A549 (cell line): ENCODE measurements around the gene KTN1. TPM values are rescaled to one million over a fixed set of nuclear protein-coding genes. Genes with fewer than 3 reads are reported as not detected.

Experiments used
- ATAC-seq, 2 experiments: fragments of 200-7000 bp in 1 of 2; fragments of >200 bp in 1 of 2; cut with Nextera tagmentation in 1 of 2; cut with Tn5 transposase in 1 of 2; 3 replicates each; pipeline versions ENCODE4 v1.8.0 to v1.9.1; 2018 to 2020; ENCODE audit warnings: mild to moderate bottlenecking in 1 of 2, moderate library complexity in 1 of 2
- CTCF ChIA-PET: fragments of 300-600 bp; sonication (Branson Sonifier 250); formaldehyde crosslinking; extraction: SDS; loops from one replicate; lab custom pipeline; 2021; ENCODE audit warnings: antibody characterized with exemption, inconsistent platforms; lab: Yijun Ruan, JAX
- POLR2A ChIA-PET: fragments of 350-600 bp; formaldehyde crosslinking; extraction: SDS; loops from one replicate; lab custom pipeline; 2021; ENCODE audit warnings: antibody characterized with exemption, inconsistent platforms; lab: Yijun Ruan, JAX
- DNase-seq, 2 experiments: peaks; one replicate each; pipeline versions ENCODE4 v3.0.0 to v3.0.0-alpha.2; 2011 to 2016; ENCODE audit warnings: low read depth in 1 of 2, low spot score in 1 of 2
- FAIRE-seq: peaks from 2 replicates; lab custom pipeline; 2011; peaks lifted over from hg19 to GRCh38; lab: Jason Lieb, UNC
- H3K27ac ChIP-seq, 2 experiments: fragments of >200 bp; sonication (Bioruptor Twin); formaldehyde crosslinking; 3 replicates each; pipeline ENCODE4 v1.5.1; 2016 to 2017
- H3K4me1 ChIP-seq: fragments of >200 bp; sonication (Bioruptor Twin); formaldehyde crosslinking; 3 replicates; pipeline ENCODE4 v1.6.1; 2016
- H3K4me2 ChIP-seq: fragments of >200 bp; sonication (Bioruptor Twin); formaldehyde crosslinking; 3 replicates; pipeline ENCODE4 v1.6.1; 2016
- H3K4me3 ChIP-seq: fragments of >200 bp; sonication (Bioruptor Twin); formaldehyde crosslinking; 3 replicates; pipeline ENCODE4 v1.5.1; 2016
- H3K9me3 ChIP-seq: fragments of >200 bp; sonication (Bioruptor Twin); formaldehyde crosslinking; 3 replicates; pipeline ENCODE4 v1.6.1; 2016
- BCL3 ChIP-seq: fragments of >200 bp; sonication (Bioruptor Twin); formaldehyde crosslinking; IDR thresholded peaks from 3 replicates; pipeline ENCODE4 v1.6.1; 2016
- BHLHE40 ChIP-seq: IDR thresholded peaks from 2 replicates; pipeline ENCODE4 v1.6.1; 2012; ENCODE audit warnings: low read depth, low read length, inconsistent platforms
- CBX2 ChIP-seq: fragments of 200-600 bp; sonication (generic); IDR thresholded peaks from 2 replicates; pipeline ENCODE4 v1.6.1; 2016; ENCODE audit warnings: low read depth, mild to moderate bottlenecking, borderline replicate concordance
- CEBPB ChIP-seq, 2 experiments: fragments of >200 bp in 1 of 2; sonication (Bioruptor Twin) in 1 of 2; formaldehyde crosslinking in 1 of 2; IDR thresholded peaks; 2 replicates each; pipeline ENCODE4 v1.6.1; 2012 to 2016
- CHD4 ChIP-seq: fragments of 200-600 bp; sonication (generic); IDR thresholded peaks from 2 replicates; pipeline ENCODE4 v1.6.1; 2016; ENCODE audit warnings: antibody characterized with exemption, mild to moderate bottlenecking, borderline replicate concordance
- CTCF ChIP-seq: fragments of >200 bp; sonication (Bioruptor Twin); formaldehyde crosslinking; IDR thresholded peaks from 3 replicates; pipeline ENCODE4 v1.5.1; 2016
- E2F6 ChIP-seq: IDR thresholded peaks from 2 replicates; pipeline ENCODE4 v1.6.1; 2012; ENCODE audit warnings: low read depth, borderline replicate concordance
- EHF ChIP-seq: fragments of 250-450 bp; sonication (Bioruptor Pico); IDR thresholded peaks from 2 replicates; pipeline ENCODE4 v1.5.0; 2020; ENCODE audit warnings: mild to moderate bottlenecking
- ELK1 ChIP-seq: fragments of 150-350 bp; IDR thresholded peaks from 2 replicates; pipeline ENCODE4 v1.6.1; 2014; ENCODE audit warnings: low read depth, mild to moderate bottlenecking, low read length
- EP300 ChIP-seq, 2 experiments: fragments of >200 bp; sonication (Bioruptor Twin); formaldehyde crosslinking; IDR thresholded peaks; 2 replicates in 1 of 2; 3 replicates in 1 of 2; pipeline ENCODE4 v1.6.1; 2016 to 2017
- FOSL2 ChIP-seq, 2 experiments: fragments of 450-650 bp in 1 of 2; fragments of >200 bp in 1 of 2; sonication (Bioruptor Twin) in 1 of 2; formaldehyde crosslinking; IDR thresholded peaks; 2 replicates each; pipeline versions ENCODE4 v1.5.0 to v1.6.1; 2016 to 2020; ENCODE audit warnings: mild to moderate bottlenecking in 1 of 2, moderate library complexity in 1 of 2
- HDAC2 ChIP-seq: fragments of 200-600 bp; sonication (generic); IDR thresholded peaks from 2 replicates; pipeline ENCODE4 v1.6.1; 2016
- HEYL ChIP-seq: fragments of 250-450 bp; sonication (Bioruptor Pico); IDR thresholded peaks from 2 replicates; pipeline ENCODE4 v1.8.0; 2021; ENCODE audit warnings: mild to moderate bottlenecking, moderate library complexity
- HMGXB4 ChIP-seq: fragments of 250-450 bp; sonication (Bioruptor Pico); IDR thresholded peaks from 2 replicates; pipeline ENCODE4 v1.5.0; 2021; ENCODE audit warnings: mild to moderate bottlenecking, moderate library complexity, borderline replicate concordance
- HOXA7 ChIP-seq: fragments of 250-450 bp; sonication (Bioruptor Pico); IDR thresholded peaks from 2 replicates; pipeline ENCODE4 v1.5.0; 2020; ENCODE audit warnings: mild to moderate bottlenecking, moderate library complexity
- JUNB ChIP-seq: fragments of >200 bp; sonication (Bioruptor Twin); formaldehyde crosslinking; IDR thresholded peaks from 2 replicates; pipeline ENCODE4 v1.6.1; 2016
- MAFK ChIP-seq: fragments of 450-650 bp; IDR thresholded peaks from 2 replicates; pipeline ENCODE4 v1.6.1; 2014; ENCODE audit not compliant: partially characterized antibody
- NFE2L2 ChIP-seq: fragments of 150-350 bp; conservative IDR thresholded peaks from 2 replicates; pipeline ENCODE4 v1.6.1; 2014; ENCODE audit warnings: low read length
- NR3C1 ChIP-seq: fragments of >200 bp; sonication (Bioruptor Twin); formaldehyde crosslinking; IDR thresholded peaks from 3 replicates; pipeline ENCODE4 v1.6.1; 2017
- POLR2A ChIP-seq: IDR thresholded peaks from 2 replicates; pipeline ENCODE4 v1.6.1; 2012; ENCODE audit warnings: mild to moderate bottlenecking, low read length
- POLR2AphosphoS2 ChIP-seq: conservative IDR thresholded peaks from 2 replicates; pipeline ENCODE4 v1.6.1; 2012; ENCODE audit warnings: low read length, improper control_type of control experiment, inconsistent platforms
- RARB ChIP-seq: fragments of 250-450 bp; sonication (Bioruptor Pico); IDR thresholded peaks from 2 replicates; pipeline ENCODE4 v1.8.0; 2021; ENCODE audit warnings: mild to moderate bottlenecking, moderate library complexity
- SMC3 ChIP-seq: fragments of >200 bp; sonication (Bioruptor Twin); formaldehyde crosslinking; IDR thresholded peaks from 3 replicates; pipeline ENCODE4 v1.6.1; 2018; ENCODE audit warnings: inconsistent platforms
- TFCP2L1 ChIP-seq: fragments of 250-450 bp; sonication (Bioruptor Pico); IDR thresholded peaks from 2 replicates; pipeline ENCODE4 v1.5.0; 2021; ENCODE audit warnings: mild to moderate bottlenecking
- TP53 ChIP-seq: fragments of 250-450 bp; sonication (Bioruptor Pico); IDR thresholded peaks from 2 replicates; pipeline ENCODE4 v1.5.0; 2021; ENCODE audit warnings: mild to moderate bottlenecking, moderate library complexity
- ZFP36 ChIP-seq: fragments of 450-650 bp; IDR thresholded peaks from 2 replicates; pipeline ENCODE4 v1.6.1; 2014; ENCODE audit warnings: borderline replicate concordance; ENCODE audit not compliant: partially characterized antibody
- ZNF302 ChIP-seq: fragments of 250-450 bp; sonication (Bioruptor Pico); IDR thresholded peaks from 2 replicates; pipeline ENCODE4 v1.9.0; 2021; ENCODE audit warnings: inconsistent platforms, mild to moderate bottlenecking, moderate library complexity
- whole genome bisulfite sequencing: methylation state at CpG from one replicate; pipeline ENCODE4 v1.1.6; 2017; ENCODE audit errors: missing lambda C conversion rate; 5-methylcytosine and 5-hydroxymethylcytosine counted together
- polyA plus RNA-seq, 4 experiments: library from polyadenylated mRNA; depleted of rRNA in 3 of 4; stranded (reverse); fragments of >200 nt; fragmentation: RNase III in 1 of 4; extraction: RNeasy Plus Mini Kit Qiagen cat#74134 plus additional on column Dnase treatment in 1 of 4; gene quantifications; 2 replicates in 3 of 4; 3 replicates in 1 of 4; pipeline ENCODE4 v1.2.3, GENCODE V29; 2011 to 2017

Gene KTN1
- polyA plus RNA-seq, 2 of the 4 experiments (the other 2 are of a cell fraction): 153 to 233 TPM

GRCh38 chr14:55693904-55694303 is 113.9 kb downstream of the KTN1 start:
- no peak for FAIRE-seq
- Histone ChIP-seq H3K4me1 (peaks cover 38% of the 10 kb centered on the region), H3K27ac (no peak overlapping the region), H3K4me2 (no peak overlapping the region), H3K9me3 (no peaks in the 10 kb centered on the region), H3K4me3 (no peak overlapping the region)
- ChIA-PET POLR2A (no interaction called here), CTCF (interaction anchor here (0.5 to 2.2 kb wide), 5 partner anchors 12 to 1709 kb away, joined by 3 to 7 read pairs (median 4); no protein-coding TSS in a partner anchor)
- whole genome bisulfite sequencing: 87% methylated on average over 4 of the region's 4 CpGs
- TF ChIP-seq NFE2L2: no peak
- no peak for TF ChIP-seq E2F6
- no peak for TF ChIP-seq TFCP2L1
- no peak for TF ChIP-seq ELK1
- TF ChIP-seq CHD4: no peak
- no peak for TF ChIP-seq ZNF302
- TF ChIP-seq CBX2: no peak
- TF ChIP-seq HEYL: no peak
- TF ChIP-seq MAFK: no peak
- no peak for TF ChIP-seq CTCF
- TF ChIP-seq HOXA7 (CRISPR knock-in tag): no peak
- TF ChIP-seq BCL3: no peak
- TF ChIP-seq POLR2A: no peak
- no peak for TF ChIP-seq RARB (CRISPR knock-in tag)
- no peak for DNase-seq
- no peak for ATAC-seq

GRCh38 chr14:55697414-55697861 is 117.4 kb downstream of the KTN1 start:
- FAIRE-seq: peak; percentile 84
- DNase-seq: peak in 1 of 2 experiments; percentile 66
- Histone ChIP-seq H3K9me3 (peaks cover 14% of the 10 kb centered on the region; the same call in 2 of the 3 replicates), H3K27ac (peak overlapping the region; percentile 80 to 81), H3K4me1 (peaks cover 49% of the 10 kb centered on the region), H3K4me3 (no peak overlapping the region), H3K4me2 (peak overlapping the region; percentile 60)
- ATAC-seq: peak; percentile 28 to 65; a peak in 4 of 6 replicates
- ChIA-PET CTCF (interaction anchor here (1.0 to 1.7 kb wide), 2 partner anchors 13 to 251 kb away, joined by 3 to 6 read pairs; no protein-coding TSS in a partner anchor), POLR2A (no interaction called here)
- TF ChIP-seq CHD4 (no peak), TP53 (CRISPR knock-in tag) (no peak)
- 50% methylated on average over 5 of the region's 5 CpGs for WGBS

GRCh38 chr14:55698051-55698450 is 118.0 kb downstream of the KTN1 start:
- POLR2A ChIA-PET: no interaction called here

More at GRCh38 chr14:55698051-55698450, 118.0 kb downstream of the KTN1 start:
- Histone ChIP-seq H3K9me3 (peaks cover 14% of the 10 kb centered on the region; the same call in 2 of the 3 replicates), H3K27ac (peak overlapping the region; percentile 80 to 81), H3K4me3 (no peak overlapping the region), H3K4me1 (peaks cover 49% of the 10 kb centered on the region)
- WGBS: 10% methylated on average over 4 of the region's 4 CpGs
- ATAC-seq: peak; percentile 49 to 81; a peak in 4 of 6 replicates
- no peak for FAIRE-seq
- CTCF ChIA-PET: interaction anchor here (1.0 to 1.4 kb wide), 2 partner anchors 14 to 642 kb away, joined by 3 to 4 read pairs; no protein-coding TSS in a partner anchor
- no peak for TF ChIP-seq E2F6
- no peak for TF ChIP-seq ZFP36
- TF ChIP-seq FOSL2 (IDR thresholded peaks at IDR 0.05): no peak
- peak; percentile 38 for TF ChIP-seq FOSL2 (CRISPR knock-in tag; IDR thresholded peaks at IDR 0.05)
- peak; percentile 25; the same call in 1 of the 2 replicates for TF ChIP-seq JUNB
- TF ChIP-seq NFE2L2: no peak
- no peak for TF ChIP-seq HMGXB4
- TF ChIP-seq EHF (CRISPR knock-in tag): no peak
- TF ChIP-seq POLR2AphosphoS2: no peak
- TF ChIP-seq NR3C1: no peak
- no peak for TF ChIP-seq HDAC2
- no peak for TF ChIP-seq BHLHE40
- TF ChIP-seq CEBPB (IDR thresholded peaks at IDR 0.05): 0 out of 4 replicates have a peak, but pooled peaks of 1 of the 2 experiments have one; percentile 28
- no peak for TF ChIP-seq EP300 (IDR thresholded peaks at IDR 0.05)
- TF ChIP-seq SMC3: no peak
- no peak for TF ChIP-seq MAFK
- no peak for TF ChIP-seq HOXA7 (CRISPR knock-in tag)
- TF ChIP-seq, all 56 proteins: peak for 3
- DNase-seq: peak; percentile 8 to 83
- peak overlapping the region; percentile 60 for H3K4me2 ChIP-seq
